WTC11 (cell line): ENCODE measurements around the gene SNRPD1. TPM values are rescaled to one million over a fixed set of nuclear protein-coding genes. Genes with fewer than 3 reads are reported as not detected.

Experiments used
- ATAC-seq: fragments of 200-7000 bp; cut with Tn5 transposase; 2 replicates; pipeline ENCODE4 v1.10.0; 2021; ENCODE audit warnings: mild to moderate bottlenecking, moderate library complexity
- CTCF ChIA-PET: fragments of 300-600 bp; sonication (Branson Sonifier 250); formaldehyde crosslinking; loops from one replicate; lab custom pipeline; 2021; ENCODE audit warnings: antibody characterized with exemption; lab: Charles Lee
- POLR2A ChIA-PET: fragments of 350-600 bp; sonication (Branson Sonifier 250); formaldehyde crosslinking; loops from one replicate; lab custom pipeline; 2021; ENCODE audit warnings: antibody characterized with exemption; lab: Charles Lee
- DNase-seq: peaks from one replicate; pipeline ENCODE4 v3.0.0; 2021; ENCODE audit warnings: low spot score
- H3K27ac Mint-ChIP-seq: 2 replicates; pipeline ENCODE4 v1.8.0; 2021; ENCODE audit warnings: mixed read lengths
- H3K27me3 Mint-ChIP-seq: 2 replicates; pipeline ENCODE4 v1.8.0; 2021; ENCODE audit warnings: low read depth, mild to moderate bottlenecking, moderate library complexity, mixed read lengths
- H3K36me3 Mint-ChIP-seq: 2 replicates; pipeline ENCODE4 v1.8.0; 2021; ENCODE audit warnings: mixed read lengths
- H3K4me1 Mint-ChIP-seq: 2 replicates; pipeline ENCODE4 v1.8.0; 2022; ENCODE audit warnings: mixed read lengths
- H3K4me3 Mint-ChIP-seq: 2 replicates; pipeline ENCODE4 v1.8.0; 2021; ENCODE audit warnings: mild to moderate bottlenecking, moderate library complexity, mixed read lengths
- H3K9me3 Mint-ChIP-seq: 2 replicates; pipeline ENCODE4 v1.8.0; 2021; ENCODE audit warnings: mixed read lengths
- ARID4B ChIP-seq: sonication (generic); formaldehyde crosslinking; IDR thresholded peaks from 2 replicates; pipeline ENCODE4 v1.8.0; 2023; ENCODE audit warnings: missing genetic modification reagents, mild to moderate bottlenecking, borderline replicate concordance
- ATF2 ChIP-seq: sonication (generic); formaldehyde crosslinking; IDR thresholded peaks from 2 replicates; pipeline ENCODE4 v1.8.1; 2022; ENCODE audit warnings: low read depth, missing genetic modification reagents, borderline replicate concordance
- CTCF ChIP-seq: fragments of 200-600 bp; IDR thresholded peaks from 2 replicates; pipeline ENCODE4 v1.8.0; 2022; ENCODE audit warnings: antibody characterized with exemption
- MAX ChIP-seq: sonication (generic); formaldehyde crosslinking; IDR thresholded peaks from 2 replicates; pipeline ENCODE4 v1.8.0; 2022; ENCODE audit warnings: mild to moderate bottlenecking, missing genetic modification reagents
- MXD4 ChIP-seq: fragments of 250-450 bp; sonication (Bioruptor Pico); IDR thresholded peaks from 2 replicates; pipeline ENCODE4 v1.8.0; 2021; ENCODE audit warnings: mild to moderate bottlenecking, moderate library complexity, borderline replicate concordance
- NFATC4 ChIP-seq: fragments of 250-450 bp; sonication (Bioruptor Pico); IDR thresholded peaks from 2 replicates; pipeline ENCODE4 v1.9.0; 2021; ENCODE audit warnings: mild to moderate bottlenecking
- NFYB ChIP-seq: sonication (generic); formaldehyde crosslinking; conservative IDR thresholded peaks from 2 replicates; pipeline ENCODE4 v1.8.0; 2022; ENCODE audit warnings: low read depth, missing genetic modification reagents
- SMAD3 ChIP-seq: sonication (generic); formaldehyde crosslinking; IDR thresholded peaks from 2 replicates; pipeline ENCODE4 v1.8.0; 2022; ENCODE audit warnings: missing genetic modification reagents, mild to moderate bottlenecking, borderline replicate concordance
- SOX15 ChIP-seq: fragments of 250-450 bp; sonication (Bioruptor Pico); IDR thresholded peaks from 2 replicates; pipeline ENCODE4 v1.9.0; 2021; ENCODE audit warnings: mild to moderate bottlenecking
- SP1 ChIP-seq: sonication (generic); formaldehyde crosslinking; conservative IDR thresholded peaks from 2 replicates; pipeline ENCODE4 v1.8.1; 2022; ENCODE audit warnings: missing genetic modification reagents
- USF1 ChIP-seq: sonication (generic); formaldehyde crosslinking; IDR thresholded peaks from 2 replicates; pipeline ENCODE4 v1.8.0; 2022; ENCODE audit warnings: mild to moderate bottlenecking, missing genetic modification reagents
- ZBTB21 ChIP-seq: sonication (generic); formaldehyde crosslinking; IDR thresholded peaks from 2 replicates; pipeline ENCODE4 v1.8.1; 2023; ENCODE audit warnings: mild to moderate bottlenecking, missing genetic modification reagents, borderline replicate concordance
- ZMAT4 ChIP-seq: fragments of 250-450 bp; sonication (Bioruptor Pico); IDR thresholded peaks from 2 replicates; pipeline ENCODE4 v1.9.0; 2021; ENCODE audit warnings: mild to moderate bottlenecking
- ZNF219 ChIP-seq: sonication (generic); formaldehyde crosslinking; IDR thresholded peaks from 2 replicates; pipeline ENCODE4 v1.8.0; 2023; ENCODE audit warnings: missing genetic modification reagents, mild to moderate bottlenecking, borderline replicate concordance
- ZNF281 ChIP-seq: sonication (generic); formaldehyde crosslinking; IDR thresholded peaks from 2 replicates; pipeline ENCODE4 v1.8.0; 2023; ENCODE audit warnings: mild to moderate bottlenecking, missing genetic modification reagents
- ZNF317 ChIP-seq: sonication (generic); formaldehyde crosslinking; IDR thresholded peaks from 2 replicates; pipeline ENCODE4 v1.8.1; 2023; ENCODE audit warnings: low read depth, mild to moderate bottlenecking, moderate library complexity, missing genetic modification reagents, borderline replicate concordance
- total RNA-seq: library from RNA; stranded (reverse); gene quantifications from 3 replicates; pipeline ENCODE4 v1.2.3, GENCODE V29; 2021

The SNRPD1 gene
- total RNA-seq, 1 experiment from 2014 or later, result 137 TPM

GRCh38 chr18:21653361-21653760 lies 41.2 kb downstream of the SNRPD1 start:
- H3K36me3 Mint-ChIP-seq, result peaks cover 7% of the 10 kb centered on the region
- ATAC-seq (no peak), DNase-seq (no peak)
- no peak overlapping the region for H3K27ac Mint-ChIP-seq
- H3K4me3 Mint-ChIP-seq, result no peak overlapping the region
- no peak for TF ChIP-seq ZNF219 (CRISPR knock-in tag)
- TF ChIP-seq ZNF281 (CRISPR knock-in tag), result no peak
- TF ChIP-seq ATF2 (CRISPR knock-in tag), result no peak
- TF ChIP-seq SP1 (CRISPR knock-in tag), result no peak
- no peak for TF ChIP-seq NFATC4 (CRISPR knock-in tag)
- no peak for TF ChIP-seq NFYB (CRISPR knock-in tag)
- TF ChIP-seq ARID4B (CRISPR knock-in tag), result no peak
- no peak for TF ChIP-seq SOX15 (CRISPR knock-in tag)
- no peak for TF ChIP-seq MAX (CRISPR knock-in tag)
- no peak for TF ChIP-seq SMAD3
- no peak for TF ChIP-seq USF1 (CRISPR knock-in tag)
- TF ChIP-seq ZBTB21 (CRISPR knock-in tag), result no peak
- no peak for TF ChIP-seq CTCF
- no peak for TF ChIP-seq MXD4 (CRISPR knock-in tag)
- TF ChIP-seq ZMAT4 (CRISPR knock-in tag), result no peak
- TF ChIP-seq ZNF317 (CRISPR knock-in tag), result no peak
- CTCF ChIA-PET, result no interaction called here
- POLR2A ChIA-PET, result no interaction called here
- H3K4me1 Mint-ChIP-seq, result no peaks in the 10 kb centered on the region
- no peaks in the 10 kb centered on the region for H3K27me3 Mint-ChIP-seq
- peaks cover 5% of the 10 kb centered on the region for H3K9me3 Mint-ChIP-seq
